Measurements from ENCODE around the gene HEYL. TPM values are rescaled to one million over a fixed set of nuclear protein-coding genes. Genes with fewer than 3 reads are reported as not detected.

Gene HEYL
- total and polyA plus RNA-seq, 4 donors = 7.6 to 19.6 (median 10.9) TPM

DNA sequence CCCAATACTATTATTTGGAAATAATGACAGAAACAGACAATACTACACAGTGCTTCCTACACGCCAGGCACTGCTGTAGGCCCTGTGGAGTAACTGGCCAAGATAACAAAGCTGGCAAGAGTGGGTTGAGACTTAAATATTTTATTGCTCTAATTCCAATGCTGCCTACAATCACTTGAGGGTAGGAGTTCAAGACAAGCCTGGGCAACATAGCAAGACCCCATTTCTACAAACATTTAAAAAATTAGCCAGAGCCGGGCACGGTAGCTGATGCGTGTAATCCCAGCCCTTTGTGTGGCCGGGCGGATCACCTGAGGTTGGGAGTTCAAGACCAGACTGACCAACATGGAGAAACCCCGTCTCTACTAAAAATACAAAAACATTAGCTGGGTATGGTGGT is 53.5 kb downstream of the HEYL start:
- no peak for ATAC-seq (ENCODE audit: insufficient read depth, low FRiP score)
- H3K4me1 ChIP-seq (ENCODE audit: control insufficient read depth in 5 of 5, insufficient read depth in 5 of 5, low read length in 5 of 5) = no peaks in the 10 kb centered on the region
- no peak overlapping the region for H3K27ac ChIP-seq (ENCODE audit: low read depth in 1 of 2, low read length in 1 of 2)
- TF ChIP-seq, protein P1, sequence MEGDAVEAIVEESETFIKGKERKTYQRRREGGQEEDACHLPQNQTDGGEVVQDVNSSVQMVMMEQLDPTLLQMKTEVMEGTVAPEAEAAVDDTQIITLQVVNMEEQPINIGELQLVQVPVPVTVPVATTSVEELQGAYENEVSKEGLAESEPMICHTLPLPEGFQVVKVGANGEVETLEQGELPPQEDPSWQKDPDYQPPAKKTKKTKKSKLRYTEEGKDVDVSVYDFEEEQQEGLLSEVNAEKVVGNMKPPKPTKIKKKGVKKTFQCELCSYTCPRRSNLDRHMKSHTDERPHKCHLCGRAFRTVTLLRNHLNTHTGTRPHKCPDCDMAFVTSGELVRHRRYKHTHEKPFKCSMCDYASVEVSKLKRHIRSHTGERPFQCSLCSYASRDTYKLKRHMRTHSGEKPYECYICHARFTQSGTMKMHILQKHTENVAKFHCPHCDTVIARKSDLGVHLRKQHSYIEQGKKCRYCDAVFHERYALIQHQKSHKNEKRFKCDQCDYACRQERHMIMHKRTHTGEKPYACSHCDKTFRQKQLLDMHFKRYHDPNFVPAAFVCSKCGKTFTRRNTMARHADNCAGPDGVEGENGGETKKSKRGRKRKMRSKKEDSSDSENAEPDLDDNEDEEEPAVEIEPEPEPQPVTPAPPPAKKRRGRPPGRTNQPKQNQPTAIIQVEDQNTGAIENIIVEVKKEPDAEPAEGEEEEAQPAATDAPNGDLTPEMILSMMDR (IDR thresholded peaks at IDR 0.05; ENCODE audit: control extremely low read depth, extremely low read depth) = no peak
- no peak overlapping the region for H3K9ac ChIP-seq (ENCODE audit: insufficient read depth in 1 of 2, low read length in 2 of 2)
- no peak overlapping the region for H3K4me3 ChIP-seq
- H3K9me3 ChIP-seq (ENCODE audit: control insufficient read depth in 4 of 4, insufficient read depth in 3 of 4, low read length in 3 of 4) = no peaks in the 10 kb centered on the region
- H3K36me3 ChIP-seq (ENCODE audit: control insufficient read depth in 4 of 4, insufficient read depth in 4 of 4, low read length in 4 of 4) = no peaks in the 10 kb centered on the region
- H3K27me3 ChIP-seq (ENCODE audit: control insufficient read depth in 3 of 3, insufficient read depth in 3 of 3, low read length in 2 of 3) = no peaks in the 10 kb centered on the region
- DNase-seq = no peak
- 97% methylated on average over 7 of the region's 7 CpGs for WGBS, 2 donors

DNA sequence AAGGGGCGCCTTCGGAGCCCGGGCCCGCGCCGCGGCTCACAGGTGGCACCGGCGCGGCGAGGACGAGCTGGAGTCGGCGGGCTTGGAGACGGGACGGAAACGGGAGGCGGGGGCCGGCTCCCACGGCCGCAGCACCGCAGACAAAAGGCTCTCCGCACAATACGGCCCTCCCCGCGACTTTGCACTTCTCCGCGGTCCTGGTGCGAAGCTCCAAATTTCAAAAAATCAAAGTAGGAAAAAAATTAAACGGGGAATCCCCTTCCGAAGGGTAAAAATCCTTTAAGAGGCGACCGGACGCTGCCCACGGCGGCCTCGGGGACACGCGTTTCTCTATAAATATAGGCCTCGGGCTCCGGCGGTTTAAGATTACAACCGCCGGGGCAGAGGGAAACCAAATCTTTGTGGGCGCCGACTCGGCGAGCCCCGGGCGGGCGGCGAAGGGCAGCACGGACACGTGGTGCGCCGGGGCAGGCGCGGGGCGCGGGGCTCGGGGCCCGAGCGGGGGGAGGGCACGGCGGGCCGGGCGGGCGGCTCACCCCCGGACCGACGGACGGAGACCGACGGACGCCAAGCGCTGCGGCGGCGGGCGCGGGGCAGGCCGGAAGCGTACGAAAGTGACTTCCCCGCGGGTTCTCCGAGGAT is 63.3 kb downstream of the HEYL start:
- Histone ChIP-seq H3K9me3 (ENCODE audit: control insufficient read depth in 4 of 4, insufficient read depth in 3 of 4, low read length in 3 of 4) (no peaks in the 10 kb centered on the region), H3K4me1 (ENCODE audit: control insufficient read depth in 5 of 5, insufficient read depth in 5 of 5, low read length in 5 of 5) (peaks cover 0 to 23% (median 16%) of the 10 kb centered on the region in 5 donors), H3K27ac (ENCODE audit: low read depth in 1 of 2, low read length in 1 of 2) (peak overlapping the region; percentile 79 to 98), H3K4me3 (peak overlapping the region; percentile 78), H3K27me3 (ENCODE audit: control insufficient read depth in 3 of 3, insufficient read depth in 3 of 3, low read length in 2 of 3) (no peaks in the 10 kb centered on the region), H3K36me3 (ENCODE audit: control insufficient read depth in 4 of 4, insufficient read depth in 4 of 4, low read length in 4 of 4) (peaks cover 6 to 24% (median 10%) of the 10 kb centered on the region in 4 donors), H3K9ac (ENCODE audit: insufficient read depth in 1 of 2, low read length in 2 of 2) (no peak overlapping the region)
- peak; percentile 23 to 34 (median 24) for DNase-seq
- 1% methylated on average over 60 to 87 of the region's 87 CpGs for WGBS, 2 donors
- TF ChIP-seq, protein P1 (IDR thresholded peaks at IDR 0.05; ENCODE audit: control extremely low read depth, extremely low read depth) = no peak
- peak; percentile 41 for ATAC-seq (ENCODE audit: insufficient read depth, low FRiP score)

DNA sequence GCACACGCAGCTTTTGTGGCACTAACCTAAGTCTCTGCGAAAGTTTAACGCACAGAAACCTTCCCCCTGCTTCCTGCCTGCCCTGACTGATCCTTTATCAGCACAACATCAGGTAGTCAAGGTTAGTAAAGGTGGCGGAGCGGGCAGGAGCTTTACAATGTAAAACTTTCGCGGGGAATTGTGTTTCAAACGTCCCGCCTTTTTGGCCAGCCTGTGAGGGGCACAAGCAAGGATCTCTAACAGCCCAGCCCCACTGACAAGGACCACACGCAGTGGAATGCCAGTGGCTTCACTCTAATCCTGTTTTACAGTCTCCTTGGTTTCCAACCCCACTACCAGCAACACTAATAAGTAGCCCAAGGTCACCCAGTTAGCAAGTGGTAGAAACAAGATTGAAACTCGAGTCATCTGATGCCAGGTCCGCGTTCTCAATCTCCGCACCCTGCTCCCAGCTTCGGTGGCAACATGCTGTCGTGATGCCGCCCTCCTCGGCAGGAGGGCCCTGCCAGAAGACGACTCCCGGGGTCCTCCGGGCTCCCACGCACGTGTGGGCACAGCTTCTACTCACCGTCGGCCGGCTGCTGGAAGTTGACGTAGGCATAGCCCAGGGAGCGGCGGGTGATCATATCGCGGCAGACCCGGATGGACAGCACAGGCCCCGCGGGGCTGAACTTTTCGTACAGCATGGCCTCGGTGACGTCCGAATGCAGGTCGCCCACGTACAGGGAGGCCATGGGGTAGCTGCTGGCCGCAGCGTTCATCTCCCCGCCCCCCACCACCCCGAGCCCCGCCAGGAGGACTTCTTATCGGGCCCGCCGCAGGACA is 64.0 kb downstream of the HEYL start:
- Histone ChIP-seq H3K9me3 (ENCODE audit: control insufficient read depth in 4 of 4, insufficient read depth in 3 of 4, low read length in 3 of 4) (no peaks in the 10 kb centered on the region), H3K4me3 (peak overlapping the region; percentile 78), H3K27ac (ENCODE audit: low read depth in 1 of 2, low read length in 1 of 2) (peak overlapping the region; percentile 79 to 98), H3K9ac (ENCODE audit: insufficient read depth in 1 of 2, low read length in 2 of 2) (peak overlapping the region; percentile 39 to 78), H3K27me3 (ENCODE audit: control insufficient read depth in 3 of 3, insufficient read depth in 3 of 3, low read length in 2 of 3) (no peaks in the 10 kb centered on the region), H3K36me3 (ENCODE audit: control insufficient read depth in 4 of 4, insufficient read depth in 4 of 4, low read length in 4 of 4) (peaks cover 13 to 32% (median 18%) of the 10 kb centered on the region in 4 donors), H3K4me1 (ENCODE audit: control insufficient read depth in 5 of 5, insufficient read depth in 5 of 5, low read length in 5 of 5) (peaks cover 0 to 23% (median 16%) of the 10 kb centered on the region in 5 donors)
- TF ChIP-seq, protein P1 (IDR thresholded peaks at IDR 0.05; ENCODE audit: control extremely low read depth, extremely low read depth) = no peak
- peak; percentile 40 to 51 (median 43) for DNase-seq
- peak; percentile 55 for ATAC-seq (ENCODE audit: insufficient read depth, low FRiP score)
- WGBS, 2 donors = 4% methylated on average over 45 to 48 of the region's 48 CpGs
